AG09319 (cell line): ENCODE results near the gene KIF19.
"Not testable (repeated sequence)": the region's sequence is repeated elsewhere in the genome, so short reads cannot be mapped to it uniquely, and the experiment has no call there.

Experiments used
- DNase-seq: peaks from one replicate; pipeline ENCODE4 v3.0.0-alpha.2; 2010; ENCODE audit warnings: low read depth; ENCODE audit errors: extremely low read depth
- CTCF ChIP-seq: IDR thresholded peaks from 2 replicates; pipeline ENCODE4 v1.5.1; 2011; ENCODE audit warnings: low read depth, mild to moderate bottlenecking, inconsistent platforms, low read length, moderate library complexity

Gene KIF19

DNA sequence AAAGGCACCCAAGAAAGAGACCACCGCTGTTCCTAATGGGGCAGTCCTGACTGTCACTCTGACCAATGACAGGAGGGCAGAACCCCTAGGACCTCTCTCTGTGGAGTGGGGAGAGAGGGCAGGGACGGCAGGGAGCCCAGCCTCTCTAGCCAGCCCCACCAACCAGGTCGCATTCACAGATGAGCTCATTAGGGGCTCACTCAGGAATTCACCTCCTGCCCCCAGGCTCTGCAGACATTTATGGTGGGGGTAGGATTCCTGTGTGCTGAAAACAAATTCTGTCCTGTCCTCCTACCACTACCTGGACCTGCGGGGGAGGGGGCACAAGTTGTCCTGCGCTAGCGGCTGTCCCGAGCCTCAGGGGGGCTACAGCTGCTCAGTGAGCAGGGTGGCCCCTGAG is 78.2 kb downstream of the KIF19 start:
- TF ChIP-seq CTCF = no peak
- no peak for DNase-seq

- no peak for TF ChIP-seq CTCF
- no peak for DNase-seq
These were observed 78.8 kb downstream of the KIF19 start for GRCh38 chr17:74404789-74405188.

DNA sequence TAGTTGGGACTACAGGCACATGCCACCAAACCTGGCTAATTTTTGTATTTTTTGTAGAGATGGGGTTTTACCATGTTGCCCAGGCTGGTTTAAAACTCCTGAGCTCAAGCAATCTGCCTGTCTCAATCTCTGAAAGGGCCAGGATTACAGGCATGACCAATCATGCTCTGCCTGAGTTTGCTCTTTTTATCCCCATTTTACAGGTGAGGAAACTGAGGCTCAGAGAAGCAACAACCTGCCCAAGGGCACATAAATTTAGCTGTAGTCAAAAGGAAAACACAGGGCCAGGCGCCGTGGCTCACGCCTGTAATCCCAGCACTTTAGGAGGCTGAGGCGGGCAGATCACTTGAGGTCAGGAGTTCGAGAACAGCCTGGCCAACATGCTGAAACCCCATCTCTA is 79.3 kb downstream of the KIF19 start:
- DNase-seq = not testable (repeated sequence)
